HG03064 (cell line): ENCODE results near the gene DYNC1LI1.
"Not testable (repeated sequence)": the region's sequence is repeated elsewhere in the genome, so short reads cannot be mapped to it uniquely, and the experiment has no call there.

ENCODE experiments used
- ATAC-seq: cut with Tn5 transposase; IDR thresholded peaks from one replicate; pipeline ENCODE4 v1.9.1; 2021; ENCODE audit warnings: low read depth; ENCODE audit not compliant: unreplicated experiment

Gene DYNC1LI1

DNA sequence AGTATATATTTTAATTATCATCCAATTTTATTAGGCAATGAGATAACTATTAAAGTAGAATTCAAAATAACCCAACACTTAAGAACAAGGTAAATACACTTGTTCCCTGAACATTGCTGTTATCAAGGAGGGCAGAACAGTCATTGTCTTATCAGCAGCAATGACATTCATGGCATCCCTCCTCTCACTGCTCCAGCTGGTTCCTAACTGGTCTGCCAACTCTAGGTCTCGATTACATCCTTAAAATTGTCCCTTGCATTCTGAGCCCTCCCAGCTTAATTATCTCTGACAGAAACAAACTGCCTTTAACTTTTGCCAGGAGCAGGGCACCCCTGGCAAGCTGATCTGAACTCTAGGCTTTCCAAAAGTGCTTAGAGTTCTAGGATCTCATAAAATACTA lies 14.0 kb upstream of the DYNC1LI1 start:
- ATAC-seq, result no peak

- no peak for ATAC-seq
These were observed 13.1 kb upstream of the DYNC1LI1 start for GRCh38 chr3:32583708-32584107.

- ATAC-seq, result not testable (repeated sequence)
These were observed 8.0 kb upstream of the DYNC1LI1 start for GRCh38 chr3:32578669-32579068.

DNA sequence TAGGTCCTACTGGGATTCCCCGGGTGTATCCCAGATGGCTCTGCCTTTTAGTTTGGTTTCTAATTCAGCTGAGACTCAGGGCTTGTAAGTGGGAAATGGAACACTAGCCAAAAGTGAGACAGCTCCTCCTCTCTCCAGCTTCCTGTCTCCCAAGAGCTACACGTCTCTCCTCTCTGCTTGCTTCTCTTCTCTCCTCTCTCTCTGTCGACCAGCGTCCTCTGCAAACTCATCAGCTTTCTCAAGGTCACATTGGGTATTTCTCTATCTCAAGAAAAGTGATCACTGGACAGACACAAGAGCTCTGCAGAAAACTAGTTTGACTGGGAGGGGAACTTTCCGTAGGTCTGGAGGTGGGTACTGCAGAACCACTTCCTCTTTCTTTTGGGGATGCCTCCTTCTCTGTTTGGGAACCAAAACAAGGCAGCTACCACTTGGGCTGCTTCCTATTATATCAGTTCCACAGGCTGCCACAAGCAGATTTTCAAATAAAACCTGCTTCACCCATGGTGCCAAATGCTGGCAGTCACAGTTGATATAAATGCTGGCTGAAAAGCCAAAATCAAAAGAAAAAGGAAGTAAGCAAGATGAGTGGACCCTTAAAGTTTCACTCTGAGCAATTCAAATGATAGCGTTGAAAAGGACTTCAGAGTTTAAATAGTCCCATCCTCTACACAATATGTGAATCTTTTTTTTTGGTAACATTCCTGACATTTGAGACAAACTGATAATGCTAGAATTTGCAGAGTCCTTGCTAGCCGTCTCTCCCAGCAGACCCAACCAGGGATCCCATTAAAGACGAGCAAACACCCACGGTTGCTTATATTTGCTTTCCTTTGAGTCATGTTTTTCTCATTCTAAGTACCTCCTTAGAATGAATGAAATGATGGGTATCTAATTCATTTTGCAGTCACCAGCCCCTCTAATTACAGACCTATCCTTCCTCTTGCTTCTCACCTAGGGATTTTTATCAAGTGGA lies 7.2 kb upstream of the DYNC1LI1 start:
- ATAC-seq, result peak; percentile 94

DNA sequence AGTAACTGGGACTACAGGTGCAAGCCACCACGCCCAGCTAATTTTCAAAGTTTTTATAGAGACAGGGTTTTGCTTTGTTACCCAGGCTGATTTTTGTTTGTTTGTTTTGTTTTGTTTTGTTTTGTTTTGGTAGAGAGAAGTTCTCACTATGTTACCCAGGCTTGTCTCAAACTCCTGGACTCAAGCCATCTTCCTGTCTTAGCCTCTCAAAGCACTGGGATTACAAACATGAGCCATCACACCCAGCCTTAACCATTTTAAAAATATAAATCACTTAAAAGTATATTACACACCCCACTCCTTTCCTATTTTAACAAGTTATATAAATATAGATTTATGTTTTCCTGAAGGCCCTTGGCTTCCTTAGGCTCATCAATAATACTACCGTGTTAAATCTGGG lies 6.5 kb upstream of the DYNC1LI1 start:
- ATAC-seq, result no peak

DNA sequence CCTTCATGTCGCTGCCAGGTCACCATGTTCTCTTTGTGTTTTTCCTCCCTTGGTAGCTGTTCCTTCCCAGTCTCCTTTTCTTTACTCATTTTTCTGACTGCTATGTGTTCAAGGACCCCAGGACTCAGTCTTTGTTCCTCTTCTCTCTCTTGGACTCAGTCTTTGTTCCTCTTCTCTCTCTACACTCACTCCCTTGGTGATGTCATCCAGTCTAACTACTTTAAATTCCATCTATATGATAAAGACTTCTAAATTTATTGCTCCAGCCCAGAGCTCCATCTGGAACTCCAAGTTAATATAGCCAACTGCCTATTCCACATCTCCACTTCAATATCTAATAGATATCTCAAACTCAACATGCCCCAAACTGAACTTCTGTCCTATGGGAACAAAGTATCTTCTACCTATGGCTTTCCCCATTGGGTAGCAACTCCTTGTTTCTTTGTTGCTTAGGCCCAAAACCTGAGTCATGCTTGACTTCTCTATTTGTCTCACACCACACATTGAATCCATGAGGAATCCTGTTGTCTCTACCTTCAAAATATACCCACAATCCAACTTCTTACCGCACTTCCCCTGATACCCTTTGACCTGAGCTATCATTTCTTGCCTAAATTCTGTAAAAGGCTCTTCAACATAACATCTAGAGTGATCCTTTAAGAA lies 4.9 kb upstream of the DYNC1LI1 start:
- ATAC-seq, result no peak

- ATAC-seq, result no peak
These were observed 481 bp upstream of the DYNC1LI1 start for GRCh38 chr3:32571192-32571485.

DNA sequence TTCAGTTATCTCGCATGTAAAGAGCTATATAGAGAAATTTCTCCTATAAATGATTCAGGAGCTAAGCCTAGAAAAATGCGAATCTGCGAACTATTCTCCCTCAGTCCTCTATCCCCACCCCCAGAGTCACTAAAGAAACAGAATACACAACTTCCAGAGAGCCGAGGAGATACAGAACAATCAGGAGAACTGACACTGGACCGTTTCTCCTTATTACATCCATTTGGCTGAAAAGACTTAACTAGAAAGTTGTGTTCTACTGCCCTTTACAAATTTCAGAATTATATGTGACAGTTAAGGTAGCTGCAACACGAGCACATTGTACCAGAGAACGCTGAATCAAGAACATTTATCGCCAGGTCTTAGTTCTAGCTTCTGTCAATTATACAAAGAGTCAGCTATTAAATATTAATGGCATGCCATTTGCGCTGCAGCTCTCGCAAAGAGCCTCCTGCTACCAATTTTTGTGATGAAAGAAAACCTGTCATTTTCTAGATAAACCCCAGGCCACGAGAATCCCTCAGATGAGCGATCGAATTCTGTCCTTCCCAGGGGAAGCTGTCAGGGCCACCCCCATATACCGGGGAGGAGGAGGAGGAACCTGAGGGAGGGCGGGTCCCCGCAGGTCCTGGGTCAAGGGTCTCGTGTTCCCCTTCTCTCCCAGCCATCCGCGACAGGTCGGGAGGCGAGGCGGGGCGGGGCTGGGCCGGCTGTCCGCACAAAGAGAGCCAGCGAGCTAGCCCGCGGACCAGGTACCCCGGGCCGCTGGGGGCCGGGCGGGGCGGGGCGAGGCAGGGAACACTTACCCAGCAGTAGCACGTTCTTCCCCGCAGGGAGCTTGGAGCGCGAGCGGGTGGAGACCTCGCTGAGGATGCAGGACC lies 878 bp downstream of the DYNC1LI1 start:
- ATAC-seq, result peak; percentile 48

GRCh38 chr3:32568953-32569352 lies 1.7 kb downstream of the DYNC1LI1 start:
- ATAC-seq, result no peak

DNA sequence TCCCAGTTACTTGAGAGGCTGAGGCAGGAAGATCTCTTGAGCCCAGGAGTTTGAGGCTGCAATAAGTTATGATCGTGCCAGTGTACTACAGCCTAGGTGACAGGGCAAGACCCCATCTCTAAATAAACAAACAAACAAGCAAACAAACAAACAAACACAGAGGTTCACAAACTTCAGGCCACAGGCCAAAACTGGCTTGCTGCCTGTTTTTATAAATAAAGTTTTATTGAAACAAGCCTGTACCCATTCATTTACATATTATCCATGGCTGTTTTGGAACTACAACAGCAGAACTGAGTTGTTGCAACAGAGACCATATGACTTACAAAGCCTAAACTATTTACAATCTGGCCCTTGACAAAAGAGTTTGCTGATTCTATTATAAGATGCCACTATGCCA lies 6.5 kb downstream of the DYNC1LI1 start:
- no peak for ATAC-seq

GRCh38 chr3:32562640-32563039 lies 8.0 kb downstream of the DYNC1LI1 start:
- no peak for ATAC-seq

- no peak for ATAC-seq
These were observed 12.9 kb downstream of the DYNC1LI1 start for GRCh38 chr3:32557640-32558352.

DNA sequence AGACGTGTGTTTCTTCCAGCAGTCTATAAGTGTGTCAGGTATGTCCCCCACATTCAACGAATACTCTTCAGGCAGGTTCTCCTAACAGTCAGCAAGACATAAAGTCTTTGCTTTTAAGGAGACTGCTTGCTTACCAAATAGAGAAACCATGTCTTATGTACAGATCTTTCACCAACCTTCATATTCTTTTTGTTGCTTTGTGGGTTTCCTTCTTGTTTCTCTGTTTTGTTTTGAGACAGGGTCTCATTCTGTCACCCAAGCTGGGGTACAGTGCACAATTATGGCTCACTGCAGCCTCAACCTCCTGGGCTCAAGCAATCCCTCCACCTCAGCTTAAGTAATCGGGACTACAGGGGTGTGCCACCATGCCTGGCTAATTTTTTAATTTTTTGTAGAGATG lies 14.3 kb downstream of the DYNC1LI1 start:
- no peak for ATAC-seq

DNA sequence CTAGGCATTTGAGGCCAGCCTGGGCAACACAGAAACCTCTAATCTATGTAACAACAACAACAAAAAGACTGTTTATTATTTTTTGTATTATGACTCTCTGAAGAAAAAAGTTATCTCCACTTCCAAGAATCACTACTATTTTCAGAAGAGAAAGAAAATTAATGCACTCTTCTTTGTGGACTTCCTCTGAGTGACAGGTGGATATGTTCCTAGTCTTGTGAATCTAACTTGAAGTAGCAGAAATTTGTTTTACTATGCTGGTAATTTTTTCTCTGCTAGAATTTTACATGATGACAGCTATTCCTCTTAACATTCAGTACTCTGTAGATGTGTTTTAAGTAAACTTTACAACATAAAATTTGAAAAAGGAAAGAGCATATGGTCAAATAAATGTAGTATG lies 16.7 kb downstream of the DYNC1LI1 start:
- ATAC-seq, result no peak

- ATAC-seq, result no peak
These were observed 17.2 kb downstream of the DYNC1LI1 start for GRCh38 chr3:32553459-32553858.

- ATAC-seq, result no peak
These were observed 18.6 kb downstream of the DYNC1LI1 start for GRCh38 chr3:32552013-32552412.

DNA sequence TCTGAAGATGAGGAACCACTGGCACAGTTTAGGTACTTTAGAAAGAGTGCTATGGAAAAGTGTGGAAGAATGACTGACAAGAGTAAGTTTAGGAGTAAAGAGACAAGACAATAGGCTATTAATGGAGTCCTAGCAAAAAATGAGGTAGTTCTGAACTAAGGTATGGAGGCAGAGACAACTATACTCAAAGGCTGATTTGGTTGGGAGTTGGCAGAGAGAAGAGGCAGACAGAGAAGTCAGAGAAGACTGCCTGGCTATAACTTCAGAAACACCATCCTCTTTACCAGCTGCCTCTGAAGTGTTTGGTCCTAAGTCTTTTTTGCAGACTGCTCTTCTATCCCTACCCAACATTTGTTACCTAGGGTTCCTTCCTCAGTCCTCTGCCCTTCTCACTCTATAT lies 19.2 kb downstream of the DYNC1LI1 start:
- no peak for ATAC-seq

DNA sequence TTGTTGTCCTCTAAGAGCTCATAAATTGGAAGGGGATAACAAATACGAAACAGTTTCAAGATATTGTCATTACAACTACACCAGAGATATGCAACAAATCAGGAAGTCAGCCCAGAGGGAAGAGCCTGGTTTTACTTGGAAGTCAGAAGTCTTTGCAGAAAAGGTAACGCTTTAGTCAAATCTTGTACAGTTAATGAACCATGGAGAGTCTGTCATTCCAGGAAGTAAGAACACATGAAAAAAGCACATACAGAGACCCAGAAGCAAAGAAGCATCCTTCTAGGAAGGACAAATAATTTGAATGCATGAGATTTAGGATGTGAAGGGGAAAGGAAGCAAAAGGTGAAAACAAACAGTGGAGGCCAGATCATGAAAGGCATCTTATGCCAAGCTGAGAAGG lies 19.6 kb downstream of the DYNC1LI1 start:
- no peak for ATAC-seq

- ATAC-seq, result no peak
These were observed 25.4 kb downstream of the DYNC1LI1 start for GRCh38 chr3:32545305-32545704.

- no peak for ATAC-seq
These were observed 25.8 kb downstream of the DYNC1LI1 start for GRCh38 chr3:32544894-32545293.
